Neural cell (in vitro differentiated cells): ENCODE measurements around the gene IL23A.

ENCODE experiments used
- CTCF ChIP-seq: fragments of 450-650 bp; IDR thresholded peaks from 2 replicates; pipeline ENCODE4 v1.5.1; 2014; ENCODE audit warnings: antibody characterized with exemption, mild to moderate bottlenecking, moderate library complexity; ENCODE audit not compliant: poor library complexity, severe bottlenecking
- EP300 ChIP-seq: fragments of 450-650 bp; conservative IDR thresholded peaks from 2 replicates; pipeline ENCODE4 v1.6.1; 2014; ENCODE audit warnings: antibody characterized with exemption, mild to moderate bottlenecking, moderate library complexity; ENCODE audit not compliant: poor library complexity, severe bottlenecking
- EZH2 ChIP-seq: fragments of 200-600, 300-800 bp; shearing (Covaris generic), sonication (generic); IDR thresholded peaks from 2 replicates; pipeline ENCODE4 v1.6.1; 2014; ENCODE audit warnings: antibody characterized with exemption, low read length, borderline replicate concordance, mild to moderate bottlenecking; ENCODE audit not compliant: insufficient read depth, poor library complexity, severe bottlenecking
- MXI1 ChIP-seq: fragments of 450-650 bp; conservative IDR thresholded peaks from 2 replicates; pipeline ENCODE4 v1.6.1; 2014; ENCODE audit warnings: antibody characterized with exemption, mild to moderate bottlenecking; ENCODE audit not compliant: poor library complexity, severe bottlenecking
- POLR2AphosphoS5 ChIP-seq: IDR thresholded peaks from 2 replicates; pipeline ENCODE4 v1.6.1; 2012
- RAD21 ChIP-seq: fragments of 450-650 bp; conservative IDR thresholded peaks from 2 replicates; pipeline ENCODE4 v1.6.1; 2014; ENCODE audit warnings: antibody characterized with exemption, mild to moderate bottlenecking, moderate library complexity
- REST ChIP-seq: IDR thresholded peaks from 2 replicates; pipeline ENCODE4 v1.6.1; 2012; ENCODE audit warnings: borderline replicate concordance
- SMC3 ChIP-seq: fragments of 450-650 bp; conservative IDR thresholded peaks from 2 replicates; pipeline ENCODE4 v1.6.1; 2014; ENCODE audit warnings: antibody characterized with exemption, mild to moderate bottlenecking, moderate library complexity; ENCODE audit not compliant: poor library complexity
- TAF1 ChIP-seq: IDR thresholded peaks from 2 replicates; pipeline ENCODE4 v1.6.1; 2012; ENCODE audit warnings: low read depth

GRCh38 chr12:56299308-56299852 is 39.3 kb upstream of the IL23A start:
- TF ChIP-seq CTCF (no peak), REST (no peak), TAF1 (no peak), SMC3 (no peak), POLR2AphosphoS5 (no peak), EP300 (no peak), EZH2 (no peak), RAD21 (no peak), MXI1 (no peak)
